GM21529 (cell line): Measurements from ENCODE around the gene PDPK1.

Experiments
- ATAC-seq: cut with Tn5 transposase; IDR thresholded peaks from one replicate; pipeline ENCODE4 v1.9.1; 2021; ENCODE audit not compliant: unreplicated experiment

Gene PDPK1

DNA sequence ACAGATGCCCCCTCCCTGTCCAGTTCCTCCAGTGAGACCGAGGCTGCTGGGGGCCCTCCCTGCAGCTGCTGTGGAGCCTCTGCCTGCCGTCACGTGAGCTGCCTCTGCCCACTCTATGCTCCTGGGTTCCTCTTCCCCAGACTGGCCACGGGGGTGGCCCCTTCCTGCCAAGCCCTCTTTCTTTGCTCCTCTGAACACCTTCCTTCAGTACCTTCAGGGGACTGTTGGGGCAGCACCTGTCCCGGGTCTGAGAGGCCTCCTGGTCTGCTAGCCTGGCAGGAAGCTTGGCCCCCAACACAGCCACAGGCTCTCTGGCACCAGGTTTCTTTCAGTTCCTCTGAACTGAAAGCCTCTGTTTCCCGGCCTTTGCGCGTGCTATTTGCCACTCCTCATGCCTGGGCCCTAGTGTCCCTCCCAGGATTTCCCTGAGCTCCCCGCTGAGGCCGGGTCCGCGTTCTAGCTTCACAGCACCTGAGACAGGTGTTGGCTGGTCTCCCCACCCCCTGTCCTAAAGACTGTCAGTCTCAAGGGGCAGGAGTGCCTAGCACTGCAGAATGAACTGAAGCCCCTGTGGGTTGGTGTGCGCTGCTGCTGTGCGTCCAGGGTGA is 30.7 kb upstream of the PDPK1 start:
- ATAC-seq = peak; percentile 60

DNA sequence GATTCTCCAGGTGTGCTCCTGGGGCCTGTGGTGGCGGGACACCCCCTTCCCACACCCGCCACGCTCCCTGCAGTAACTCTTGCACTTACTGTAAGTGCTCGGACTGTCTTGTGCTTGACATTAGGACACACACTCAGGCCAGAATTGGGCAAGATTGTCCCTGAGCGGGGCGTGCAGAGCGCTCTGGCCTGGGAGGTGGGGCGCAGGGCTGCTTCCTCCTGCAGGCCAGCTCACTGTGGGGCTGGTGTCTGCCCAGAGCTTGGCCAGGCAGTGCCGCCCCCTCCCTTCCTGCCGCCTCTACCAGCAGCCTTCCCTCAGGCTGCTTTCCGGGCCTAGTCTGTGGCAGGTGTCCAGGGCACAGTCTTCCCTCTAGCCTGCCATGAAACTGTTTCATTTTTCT is 30.2 kb upstream of the PDPK1 start:
- ATAC-seq = peak; percentile 11

DNA sequence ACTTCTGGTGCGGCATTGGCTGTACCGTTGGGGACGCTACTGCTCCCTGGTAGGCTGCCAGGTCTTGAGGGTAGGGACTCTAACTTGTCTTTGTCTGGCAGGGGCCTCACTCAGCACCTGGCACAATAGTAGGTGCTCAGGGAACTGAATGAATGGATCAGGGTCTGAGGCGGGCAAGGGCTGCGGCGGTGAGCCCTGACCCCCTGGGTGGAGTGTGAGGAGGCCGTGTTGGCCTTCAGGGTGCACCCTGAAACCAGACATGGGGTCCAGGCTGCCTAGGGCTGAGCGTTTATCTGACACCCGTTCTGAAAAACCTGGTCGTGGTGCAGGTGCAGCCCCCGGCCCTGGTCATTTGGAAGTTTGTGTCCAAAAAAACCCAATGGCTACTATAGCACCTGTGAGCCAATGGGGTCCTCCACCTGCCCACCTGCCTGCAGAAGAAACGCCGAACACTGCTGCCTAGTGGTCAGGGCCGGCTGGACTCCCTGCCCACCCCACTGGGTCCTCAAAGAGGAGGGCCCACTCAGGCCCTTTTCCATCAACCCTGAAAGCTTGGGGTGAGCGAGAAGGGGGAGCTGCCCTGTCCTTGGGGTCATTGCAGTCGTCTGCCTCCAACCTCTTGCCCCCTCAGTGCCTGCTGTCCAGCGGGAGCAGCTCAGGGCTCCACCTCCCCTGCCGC is 29.0 kb upstream of the PDPK1 start:
- no peak for ATAC-seq

DNA sequence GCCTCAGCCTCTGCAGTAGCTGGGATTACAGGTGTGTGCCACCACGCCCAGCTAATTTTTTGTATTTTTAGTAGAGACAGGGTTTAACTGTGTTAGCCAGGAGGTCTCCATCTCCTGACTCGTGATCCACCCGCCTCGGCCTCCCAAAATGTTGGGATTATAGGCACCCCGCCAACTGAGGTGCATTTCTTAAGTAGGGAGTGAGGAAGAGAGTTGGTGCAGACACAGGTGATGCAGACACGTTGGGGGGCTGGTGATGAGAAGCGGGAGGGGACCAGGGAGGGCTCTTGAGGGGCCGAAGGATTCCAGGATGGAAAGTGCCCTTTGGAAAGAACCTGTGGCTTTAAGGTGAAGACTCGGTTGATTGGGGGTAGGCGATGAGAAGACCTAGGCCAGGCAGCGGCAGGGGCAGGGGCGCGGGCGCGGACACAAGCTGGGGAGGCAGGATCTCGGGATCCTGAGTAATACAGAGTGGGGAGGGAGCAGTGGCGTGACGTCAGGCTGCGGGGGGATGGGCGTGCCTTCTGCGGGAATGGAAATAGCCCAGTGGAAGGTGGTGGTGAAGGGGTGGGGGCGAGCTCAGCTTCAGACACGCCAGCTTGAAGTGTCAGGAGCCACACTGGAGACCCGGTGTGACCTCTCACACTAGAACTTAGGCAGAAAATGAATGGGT is 26.6 kb upstream of the PDPK1 start:
- ATAC-seq = no peak

DNA sequence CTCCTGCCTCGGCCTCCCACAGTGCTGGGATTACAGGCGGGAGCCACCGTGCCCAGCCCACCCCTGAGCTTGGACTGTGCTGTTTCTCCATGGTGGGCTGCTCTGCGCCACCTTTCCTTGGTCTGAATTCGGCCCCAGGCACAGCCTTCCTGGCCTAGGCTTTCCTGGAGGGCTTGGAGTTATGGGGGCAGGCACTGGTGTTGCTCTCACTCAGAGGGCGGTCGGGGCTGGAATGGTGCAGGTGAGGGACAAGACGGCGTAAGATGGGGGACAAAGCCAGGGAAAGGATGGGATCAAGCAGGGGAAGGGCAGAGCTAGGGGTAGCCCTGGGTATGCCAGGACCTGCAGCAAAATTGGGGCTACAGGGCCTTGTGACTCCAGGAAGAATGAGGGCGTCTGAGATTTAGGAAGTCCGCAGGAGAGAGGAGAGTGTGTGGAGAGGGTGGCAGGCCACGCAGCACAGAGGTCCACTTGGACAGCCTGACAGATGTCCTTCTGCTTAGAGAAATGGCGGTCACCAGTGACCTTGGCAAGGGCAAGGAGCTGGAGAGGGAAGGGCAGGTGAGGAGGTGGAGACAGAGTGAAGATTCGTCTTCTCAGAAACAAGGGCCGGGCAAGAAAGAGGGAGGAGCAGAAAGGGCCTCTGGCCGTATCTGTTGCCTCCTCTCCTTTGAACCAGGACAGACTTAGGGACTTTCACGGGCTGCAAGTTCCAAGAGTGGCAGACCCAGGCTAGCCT is 25.7 kb upstream of the PDPK1 start:
- no peak for ATAC-seq

DNA sequence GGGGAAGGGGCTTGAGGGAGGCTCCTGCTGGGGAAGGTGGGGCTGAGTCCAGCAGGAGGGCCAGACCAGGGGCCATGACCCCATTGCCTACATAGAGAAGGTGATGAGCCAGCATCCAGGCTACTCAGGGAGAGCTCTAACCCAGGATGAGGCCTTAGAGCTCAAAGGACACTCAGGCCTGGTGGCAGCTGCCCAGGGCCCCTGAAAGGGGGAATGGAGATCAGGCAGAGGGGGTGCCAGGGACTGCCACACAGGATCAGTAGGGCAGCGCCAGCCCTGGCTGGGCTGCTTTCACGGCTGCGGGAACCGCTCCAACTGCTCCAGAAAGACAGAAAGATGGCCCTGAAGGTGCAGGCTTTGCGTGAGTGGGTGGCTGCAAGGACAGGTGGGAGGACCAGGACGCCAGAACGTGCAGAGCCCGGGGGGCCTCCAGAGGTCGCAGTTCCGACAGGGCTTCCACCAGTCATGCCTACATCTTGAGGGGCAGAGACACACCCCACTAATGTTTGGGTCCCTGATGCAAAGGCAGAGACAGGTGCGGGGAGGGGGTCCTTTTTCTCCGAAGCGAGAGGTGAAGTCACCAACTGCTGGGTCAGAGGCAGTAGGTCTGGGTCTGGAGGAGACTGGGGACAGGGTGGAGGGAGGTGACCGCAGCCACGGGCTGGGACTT is 25.0 kb upstream of the PDPK1 start:
- ATAC-seq = no peak

DNA sequence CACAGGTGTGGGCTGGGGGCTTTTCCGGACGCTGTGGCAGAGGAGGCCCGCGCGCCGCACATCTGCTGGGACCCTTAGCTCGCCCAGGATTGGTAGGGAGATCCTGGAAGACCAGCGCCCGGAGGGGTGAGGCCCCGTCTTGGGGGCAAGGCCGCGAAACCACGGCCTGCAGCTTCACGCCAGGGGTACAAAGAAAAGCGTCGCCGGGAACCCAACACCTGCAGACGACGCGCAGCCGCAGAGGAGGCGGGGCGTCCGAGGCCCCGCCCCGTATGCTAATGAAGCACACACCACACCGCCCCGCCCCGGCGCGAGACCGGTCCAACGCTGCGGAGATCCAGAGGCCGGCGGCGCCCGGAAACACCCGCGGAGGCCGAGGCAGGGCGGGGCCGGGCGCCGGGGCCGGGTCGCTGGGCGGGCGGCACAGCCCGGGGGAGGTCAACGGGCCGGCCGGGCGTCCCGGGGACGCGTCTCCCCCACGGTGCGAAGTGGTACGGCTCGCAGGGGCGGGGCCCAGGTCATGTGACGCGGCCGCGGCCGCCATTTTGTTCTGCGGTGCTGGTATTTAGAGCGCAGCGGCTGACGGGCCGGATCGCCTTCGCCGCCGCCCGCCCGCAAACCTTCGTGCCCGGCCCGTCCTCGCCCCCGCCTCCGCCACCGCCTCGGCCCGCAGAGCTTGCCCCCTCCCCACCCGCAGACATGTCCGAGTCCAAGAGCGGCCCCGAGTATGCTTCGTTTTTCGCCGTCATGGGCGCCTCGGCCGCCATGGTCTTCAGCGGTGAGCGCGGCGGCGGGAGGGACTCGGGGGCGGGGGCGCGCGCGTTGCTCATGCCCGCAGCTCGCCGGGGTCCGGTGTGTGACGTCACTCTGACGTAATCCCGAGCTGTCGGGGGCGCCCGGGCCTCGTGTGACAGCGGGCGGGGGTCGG is 24.2 kb upstream of the PDPK1 start, which contains the start of gene ATP6V0C:
ATP6V0C (plus strand) TSS at position 548 of the 928 bp plus-strand sequence; CDS start at position 700, 152 bp downstream.
- ATAC-seq = peak; percentile 67

DNA sequence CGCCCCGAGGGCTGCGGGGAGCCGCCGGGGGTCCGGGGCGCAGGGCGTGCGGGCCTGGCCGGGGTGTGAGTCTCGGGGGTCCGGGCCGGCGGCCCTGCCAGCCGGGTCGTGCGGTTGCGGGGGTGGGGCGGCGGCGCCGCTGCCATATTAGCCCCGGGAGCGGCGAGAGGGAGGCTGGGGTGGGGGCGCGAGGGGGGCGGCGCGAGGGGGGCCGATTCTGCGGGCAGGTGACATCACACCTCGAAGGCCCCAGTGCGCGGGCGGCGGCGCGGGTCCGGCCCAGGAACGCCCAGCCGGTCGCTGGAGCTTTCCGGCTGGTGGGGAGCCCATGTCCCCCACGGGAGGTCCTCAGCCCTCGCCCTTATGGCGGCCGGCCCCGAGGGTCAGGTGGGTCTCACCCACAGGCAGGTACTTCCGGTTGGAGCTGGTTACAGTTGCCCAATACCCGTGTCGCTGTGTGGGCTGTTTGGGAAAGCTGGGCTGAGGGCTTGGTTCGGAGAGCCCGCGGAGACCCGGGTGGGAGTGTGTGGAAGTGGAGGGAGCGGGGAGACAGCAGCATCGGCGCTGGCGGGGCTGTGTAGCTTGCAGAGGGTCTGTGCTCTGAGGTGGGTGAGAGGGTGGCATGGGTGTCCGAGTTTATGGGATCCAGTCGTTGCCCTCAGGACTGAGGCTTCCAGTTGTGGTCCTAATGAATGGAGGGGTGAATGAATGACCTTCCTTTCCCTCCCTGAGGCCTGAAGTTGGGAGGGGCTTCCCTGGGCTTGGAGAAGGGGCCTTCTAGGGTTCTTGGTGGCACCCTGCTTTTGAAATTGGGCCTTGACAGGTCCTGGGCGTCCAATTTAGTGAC is 23.3 kb upstream of the PDPK1 start:
- ATAC-seq = no peak

DNA sequence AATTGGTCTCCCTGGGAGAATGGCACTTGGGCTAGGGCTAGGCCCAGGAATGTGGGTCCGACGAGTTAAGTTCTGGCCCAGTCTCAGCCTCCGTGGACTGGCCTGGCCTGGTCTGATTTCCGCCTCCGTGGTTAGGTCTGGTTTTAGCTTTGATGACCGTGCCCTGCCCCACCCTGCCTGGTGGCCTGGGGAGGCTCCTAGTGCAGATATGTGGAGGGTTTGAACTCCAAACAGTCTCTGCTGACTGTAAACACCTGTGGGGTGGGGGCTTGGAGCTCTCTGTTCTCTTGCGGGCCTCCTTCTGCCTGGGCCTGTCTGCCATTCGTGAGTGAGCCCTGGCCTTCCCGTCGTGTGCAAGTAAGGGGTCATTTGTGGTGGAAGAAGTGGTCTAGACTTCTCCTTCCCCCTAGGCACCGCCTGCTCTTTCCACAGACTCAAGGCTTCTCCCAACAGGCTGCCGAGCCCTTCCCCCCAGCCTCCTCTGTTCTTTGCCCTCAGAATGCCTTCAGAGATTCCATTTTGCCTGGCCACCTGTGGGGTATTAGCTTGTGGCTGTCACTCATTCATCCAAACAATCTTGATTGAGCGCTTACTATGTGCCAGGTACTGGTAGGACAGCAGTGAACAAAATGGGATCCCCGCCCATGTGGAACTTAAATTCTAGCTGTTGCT is 22.5 kb upstream of the PDPK1 start:
- ATAC-seq = no peak

DNA sequence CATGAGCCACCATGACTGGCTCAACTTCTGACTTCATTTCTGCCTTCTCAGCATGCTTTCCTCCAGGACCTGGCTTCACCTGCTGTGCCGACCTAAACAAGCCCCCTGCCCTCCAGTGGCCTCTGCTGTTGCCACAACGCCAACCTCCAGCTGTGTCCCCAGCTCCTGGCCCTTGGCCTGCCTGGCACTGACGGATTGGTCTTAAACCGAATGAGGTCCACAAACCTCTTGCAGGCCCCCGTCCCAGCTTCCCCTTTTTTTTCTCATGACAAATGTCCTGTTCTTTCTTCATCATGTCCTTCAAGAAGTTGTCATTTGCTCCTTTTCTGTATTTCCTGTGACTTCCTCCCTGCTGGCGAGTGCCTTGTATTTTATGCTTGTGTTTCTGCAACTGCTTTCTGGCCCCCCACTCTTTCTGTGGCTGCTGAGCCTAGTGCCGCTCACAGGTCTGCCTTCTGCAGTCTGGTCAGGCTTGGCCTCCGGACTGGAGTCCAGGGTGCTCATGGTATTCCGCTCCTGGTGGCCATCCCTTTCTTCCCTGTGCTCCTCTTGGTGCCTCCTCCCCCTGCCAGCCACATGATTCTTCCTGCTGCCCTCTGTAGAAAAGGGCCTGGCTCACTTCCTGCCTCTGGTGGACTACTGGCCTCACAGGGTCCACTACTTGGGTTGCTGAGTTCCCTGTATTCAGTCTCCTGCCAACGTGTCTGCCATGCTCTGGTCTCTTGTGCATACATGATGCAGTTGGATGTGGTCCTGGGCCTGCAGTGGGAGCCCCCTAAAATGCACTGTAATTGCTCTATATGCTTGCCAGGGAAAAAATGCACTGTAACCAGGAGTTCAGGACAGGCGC is 21.2 kb upstream of the PDPK1 start:
- ATAC-seq = no peak

DNA sequence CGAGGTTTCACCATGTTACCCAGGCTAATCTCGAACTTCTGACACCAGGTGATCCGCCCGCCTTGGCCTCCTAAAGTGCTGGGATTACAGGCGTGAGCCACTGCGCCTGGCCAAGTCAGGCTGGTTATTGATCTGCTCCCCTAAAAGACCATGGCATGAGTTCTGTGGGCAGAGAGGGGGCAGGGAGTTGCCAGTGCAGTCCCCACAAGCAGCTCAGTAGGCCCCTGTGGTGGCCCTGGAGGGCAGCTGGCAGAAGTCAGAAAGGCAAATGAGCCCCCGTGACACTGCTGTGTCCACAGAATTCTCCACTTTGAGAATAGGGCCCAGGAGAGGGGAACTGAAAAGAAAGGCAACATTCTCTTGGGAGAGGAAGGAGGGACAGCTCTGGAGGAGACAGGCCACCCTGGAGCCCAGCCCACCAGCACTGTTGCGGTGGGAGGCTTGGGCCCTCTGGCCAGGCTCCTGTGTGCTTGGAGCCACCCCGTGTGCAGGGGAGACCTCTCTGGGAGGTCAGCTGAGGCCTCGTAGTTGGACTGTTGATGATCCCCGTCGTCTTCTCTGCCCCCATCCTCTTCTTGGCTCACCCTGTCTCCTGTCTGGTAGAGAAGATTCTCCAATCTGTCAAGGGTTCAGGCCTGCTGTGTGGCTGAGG is 19.7 kb upstream of the PDPK1 start:
- ATAC-seq = no peak

DNA sequence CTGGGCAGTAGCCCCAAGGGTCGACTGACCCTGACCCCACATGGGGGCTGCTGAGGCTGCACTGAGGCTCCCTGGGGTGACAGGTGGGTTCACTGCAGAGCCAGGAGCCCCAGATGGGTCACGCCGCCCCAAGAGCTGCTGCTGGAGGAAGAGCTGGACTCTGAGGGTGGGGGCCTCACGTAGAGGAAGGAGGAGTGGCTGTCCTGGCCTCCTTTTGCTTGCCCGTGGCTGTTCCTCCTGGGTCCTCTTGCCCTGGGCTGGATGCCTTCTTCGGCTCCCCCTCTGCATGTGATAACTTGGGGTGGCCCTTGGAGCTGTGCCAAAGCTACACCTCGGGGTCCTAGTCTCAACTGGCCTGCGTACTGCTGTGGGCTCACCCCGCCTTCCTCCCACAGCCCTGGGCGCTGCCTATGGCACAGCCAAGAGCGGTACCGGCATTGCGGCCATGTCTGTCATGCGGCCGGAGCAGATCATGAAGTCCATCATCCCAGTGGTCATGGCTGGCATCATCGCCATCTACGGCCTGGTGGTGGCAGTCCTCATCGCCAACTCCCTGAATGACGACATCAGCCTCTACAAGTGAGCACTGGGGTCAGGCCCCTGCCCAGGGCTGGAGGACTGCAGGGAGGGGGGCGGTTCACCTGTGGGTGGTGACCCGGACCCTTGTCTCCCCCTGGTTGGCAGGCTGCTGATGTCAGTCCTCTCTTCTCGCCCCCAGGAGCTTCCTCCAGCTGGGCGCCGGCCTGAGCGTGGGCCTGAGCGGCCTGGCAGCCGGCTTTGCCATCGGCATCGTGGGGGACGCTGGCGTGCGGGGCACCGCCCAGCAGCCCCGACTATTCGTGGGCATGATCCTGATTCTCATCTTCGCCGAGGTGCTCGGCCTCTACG is 18.8 kb upstream of the PDPK1 start:
- ATAC-seq = no peak

DNA sequence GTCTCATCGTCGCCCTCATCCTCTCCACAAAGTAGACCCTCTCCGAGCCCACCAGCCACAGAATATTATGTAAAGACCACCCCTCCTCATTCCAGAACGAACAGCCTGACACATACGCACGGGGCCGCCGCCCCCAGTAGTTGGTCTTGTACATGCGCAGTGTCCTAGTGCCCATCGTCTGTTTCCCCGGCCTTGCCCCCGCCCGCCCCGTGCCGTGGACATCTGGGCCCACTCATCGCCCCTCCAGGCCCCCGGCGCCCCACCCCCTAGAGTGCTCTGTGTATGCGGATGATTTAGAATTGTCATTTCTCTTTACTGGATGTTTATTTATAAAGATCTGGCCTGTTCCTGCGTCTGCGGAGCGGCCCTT is 18.1 kb upstream of the PDPK1 start:
- no peak for ATAC-seq

DNA sequence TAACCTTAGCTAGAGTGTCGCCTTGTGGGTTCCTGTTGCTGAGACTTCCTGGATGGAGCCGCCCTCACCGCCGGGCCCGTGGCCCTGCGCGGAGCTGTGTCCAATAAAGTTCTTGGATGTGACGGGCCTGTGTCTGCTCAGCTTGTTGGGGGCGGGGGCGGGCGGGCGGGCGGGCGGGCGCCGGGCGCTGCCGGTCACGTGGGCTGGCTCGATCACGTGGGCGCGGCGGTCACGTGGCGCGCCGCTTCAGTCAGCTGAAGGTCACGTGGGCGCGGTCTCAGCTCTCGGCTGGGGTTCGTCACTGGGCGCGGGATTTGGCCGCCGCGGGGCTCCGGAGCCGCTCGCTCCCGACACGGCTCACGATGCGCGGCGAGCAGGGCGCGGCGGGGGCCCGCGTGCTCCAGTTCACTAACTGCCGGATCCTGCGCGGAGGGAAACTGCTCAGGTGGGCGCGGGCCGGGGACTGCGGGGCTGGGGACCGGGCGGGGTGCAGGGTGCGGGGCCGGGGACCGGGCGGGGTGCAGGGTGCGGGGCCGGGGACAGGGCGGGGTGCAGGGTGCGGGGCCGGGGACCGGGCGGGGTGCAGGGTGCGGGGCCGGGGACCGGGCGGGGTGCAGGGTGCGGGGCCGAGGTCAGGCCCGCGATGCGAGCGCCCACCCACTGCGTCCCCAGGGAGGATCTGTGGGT is 17.6 kb upstream of the PDPK1 start, which contains the start of gene AMDHD2:
AMDHD2 (plus strand) TSS at position 275 of the 687 bp plus-strand sequence; CDS start at position 363, 88 bp downstream.
- peak; percentile 40 for ATAC-seq

DNA sequence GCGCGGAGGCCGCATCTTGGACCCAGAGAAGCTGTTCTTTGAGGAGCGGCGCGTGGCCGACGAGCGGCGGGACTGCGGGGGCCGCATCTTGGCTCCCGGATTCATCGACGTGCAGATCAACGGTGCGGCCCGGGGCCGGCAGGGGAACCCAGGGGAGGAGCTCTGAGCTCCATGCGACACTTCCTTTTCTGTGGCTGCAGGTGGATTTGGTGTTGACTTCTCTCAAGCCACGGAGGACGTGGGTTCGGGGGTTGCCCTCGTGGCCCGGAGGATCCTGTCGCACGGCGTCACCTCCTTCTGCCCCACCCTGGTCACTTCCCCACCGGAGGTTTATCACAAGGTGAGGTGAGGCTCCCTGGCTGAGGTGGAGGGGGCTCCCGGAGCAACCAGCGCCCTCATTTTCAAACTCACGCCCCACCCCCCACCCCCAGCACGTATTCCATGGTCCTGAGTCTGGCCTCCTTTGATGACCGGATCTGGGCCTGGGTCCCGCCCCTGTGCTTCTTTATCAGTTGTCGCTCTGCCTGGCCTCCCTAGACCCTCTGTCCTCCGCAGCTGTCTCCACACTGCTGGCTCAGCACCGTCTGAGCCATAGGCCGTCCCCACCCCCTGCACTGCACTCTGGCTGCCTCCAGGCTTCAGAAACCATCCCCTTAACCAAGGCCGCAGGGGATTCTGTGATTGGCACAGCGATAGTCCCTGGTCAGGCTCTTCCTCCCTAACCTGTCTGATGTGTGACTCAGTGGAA is 16.9 kb upstream of the PDPK1 start:
- ATAC-seq = no peak
